Stimulated activated naive CD8-positive, alpha-beta T cell treated with anti-CD3 and anti-CD28 coated beads, Interleukin-15, amount 100 ng/mL, for 72 hours (primary cell): Measurements from ENCODE around the gene CNOT3.
A peak's percentile ranks its signal among the peaks of the same experiment; 100 is the strongest.

ENCODE experiments used
- ATAC-seq: fragments of 150-1000 bp; cut with Tn5 transposase; 2 replicates; pipeline ENCODE4 v1.10.0; 2021; ENCODE audit warnings: mild to moderate bottlenecking, moderate library complexity
- DNase-seq, 2 donors: peaks; one replicate each; pipeline ENCODE4 v3.0.0; 2021 to 2022
- H3K27ac Mint-ChIP-seq, 2 donors: one replicate each; pipeline ENCODE4 v1.8.0; 2022; ENCODE audit warnings: mild to moderate bottlenecking in 2 of 2, mixed read lengths in 2 of 2, moderate library complexity in 2 of 2
- H3K27me3 Mint-ChIP-seq: one replicate; pipeline ENCODE4 v1.8.0; 2022; ENCODE audit warnings: mixed read lengths
- H3K4me1 Mint-ChIP-seq: one replicate; pipeline ENCODE4 v1.8.0; 2022; ENCODE audit warnings: mild to moderate bottlenecking, mixed read lengths
- H3K4me3 Mint-ChIP-seq, 2 donors: one replicate each; pipeline ENCODE4 v1.8.0; 2022; ENCODE audit warnings: mild to moderate bottlenecking in 2 of 2, mixed read lengths in 2 of 2, moderate library complexity in 1 of 2
- H3K9me3 Mint-ChIP-seq, 2 donors: one replicate each; pipeline ENCODE4 v1.8.0; 2022; ENCODE audit warnings: mixed read lengths in 2 of 2

The CNOT3 gene

GRCh38 chr19:54136086-54136863, 1.3 kb upstream of the CNOT3 start:
- ATAC-seq (no peak), DNase-seq (no peak)
- H3K4me1 Mint-ChIP-seq = peaks cover 42% of the 10 kb centered on the region
- peak overlapping the region; percentile 89 to 97 for H3K4me3 Mint-ChIP-seq
- peak overlapping the region; percentile 88 to 98 for H3K27ac Mint-ChIP-seq
- no peaks in the 10 kb centered on the region for H3K27me3 Mint-ChIP-seq
- H3K9me3 Mint-ChIP-seq = no peaks in the 10 kb centered on the region

- Mint-ChIP-seq H3K27me3 (no peaks in the 10 kb centered on the region), H3K4me3 (peak overlapping the region; percentile 89 to 97), H3K4me1 (peaks cover 48% of the 10 kb centered on the region), H3K9me3 (no peaks in the 10 kb centered on the region), H3K27ac (peak overlapping the region; percentile 92 to 98)
- DNase-seq (peak; percentile 99 to 100), ATAC-seq (peak; percentile 90)
Observed at GRCh38 chr19:54136864-54137698, 481 bp upstream of the CNOT3 start.

GRCh38 chr19:54138489-54139256, 1.1 kb downstream of the CNOT3 start:
- peak overlapping the region; percentile 98 to 99 for H3K27ac Mint-ChIP-seq
- peaks cover 54% of the 10 kb centered on the region for H3K4me1 Mint-ChIP-seq
- DNase-seq (peak; percentile 15 to 36), ATAC-seq (no peak)
- H3K27me3 Mint-ChIP-seq = no peaks in the 10 kb centered on the region
- no peaks in the 10 kb centered on the region for H3K9me3 Mint-ChIP-seq
- peak overlapping the region; percentile 92 to 93 for H3K4me3 Mint-ChIP-seq

- H3K4me3 Mint-ChIP-seq = no peak overlapping the region
- H3K4me1 Mint-ChIP-seq = peaks cover 54% of the 10 kb centered on the region
- no peaks in the 10 kb centered on the region for H3K27me3 Mint-ChIP-seq
- no peak overlapping the region for H3K27ac Mint-ChIP-seq
- ATAC-seq = no peak
- no peaks in the 10 kb centered on the region for H3K9me3 Mint-ChIP-seq
- no peak for DNase-seq
Observed at GRCh38 chr19:54141356-54141755, 3.8 kb downstream of the CNOT3 start.

GRCh38 chr19:54142166-54142780, 4.7 kb downstream of the CNOT3 start:
- no peak for ATAC-seq
- Mint-ChIP-seq H3K27me3 (no peaks in the 10 kb centered on the region), H3K4me3 (no peak overlapping the region), H3K9me3 (no peaks in the 10 kb centered on the region), H3K27ac (no peak overlapping the region), H3K4me1 (peaks cover 49% of the 10 kb centered on the region)
- no peak for DNase-seq

GRCh38 chr19:54145541-54146158, 8.1 kb downstream of the CNOT3 start:
- DNase-seq (no peak), ATAC-seq (no peak)
- no peaks in the 10 kb centered on the region for H3K27me3 Mint-ChIP-seq
- H3K9me3 Mint-ChIP-seq = no peaks in the 10 kb centered on the region
- H3K4me3 Mint-ChIP-seq = no peak overlapping the region
- H3K27ac Mint-ChIP-seq = no peak overlapping the region
- peaks cover 25% of the 10 kb centered on the region for H3K4me1 Mint-ChIP-seq

- ATAC-seq (no peak), DNase-seq (no peak)
- no peaks in the 10 kb centered on the region for H3K9me3 Mint-ChIP-seq
- no peaks in the 10 kb centered on the region for H3K27me3 Mint-ChIP-seq
- H3K4me1 Mint-ChIP-seq = peaks cover 15% of the 10 kb centered on the region
- H3K4me3 Mint-ChIP-seq = no peak overlapping the region
- H3K27ac Mint-ChIP-seq = peak overlapping the region in 1 of 2 donors; percentile 49
Observed at GRCh38 chr19:54147676-54148075, 10.1 kb downstream of the CNOT3 start.

- no peak for DNase-seq
- Mint-ChIP-seq H3K9me3 (no peaks in the 10 kb centered on the region), H3K4me3 (no peak overlapping the region), H3K4me1 (peaks cover 20% of the 10 kb centered on the region), H3K27ac (no peak overlapping the region), H3K27me3 (no peaks in the 10 kb centered on the region)
- peak; percentile 18 for ATAC-seq
Observed at GRCh38 chr19:54148158-54148557, 10.6 kb downstream of the CNOT3 start.

GRCh38 chr19:54149021-54149812, 11.7 kb downstream of the CNOT3 start:
- Mint-ChIP-seq H3K27me3 (no peaks in the 10 kb centered on the region), H3K4me3 (no peak overlapping the region), H3K4me1 (peaks cover 24% of the 10 kb centered on the region), H3K9me3 (no peaks in the 10 kb centered on the region), H3K27ac (peak overlapping the region; percentile 40 to 68)
- ATAC-seq (no peak), DNase-seq (no peak)

- no peaks in the 10 kb centered on the region for H3K27me3 Mint-ChIP-seq
- ATAC-seq = no peak
- H3K9me3 Mint-ChIP-seq = no peaks in the 10 kb centered on the region
- H3K4me1 Mint-ChIP-seq = peaks cover 35% of the 10 kb centered on the region
- no peak overlapping the region for H3K4me3 Mint-ChIP-seq
- peak overlapping the region in 1 of 2 donors; percentile 93 for H3K27ac Mint-ChIP-seq
- no peak for DNase-seq
Observed at GRCh38 chr19:54151362-54152035, 13.9 kb downstream of the CNOT3 start.

GRCh38 chr19:54152267-54152666, 14.7 kb downstream of the CNOT3 start:
- H3K27me3 Mint-ChIP-seq = no peaks in the 10 kb centered on the region
- H3K4me3 Mint-ChIP-seq = no peak overlapping the region
- peaks cover 42% of the 10 kb centered on the region for H3K4me1 Mint-ChIP-seq
- H3K9me3 Mint-ChIP-seq = no peaks in the 10 kb centered on the region
- peak overlapping the region in 1 of 2 donors; percentile 87 for H3K27ac Mint-ChIP-seq
- ATAC-seq = no peak
- no peak for DNase-seq

GRCh38 chr19:54152878-54153524, 15.4 kb downstream of the CNOT3 start:
- peak overlapping the region in 1 of 2 donors; percentile 50 for H3K27ac Mint-ChIP-seq
- DNase-seq = no peak
- no peaks in the 10 kb centered on the region for H3K27me3 Mint-ChIP-seq
- no peak overlapping the region for H3K4me3 Mint-ChIP-seq
- no peaks in the 10 kb centered on the region for H3K9me3 Mint-ChIP-seq
- H3K4me1 Mint-ChIP-seq = peaks cover 45% of the 10 kb centered on the region
- peak; percentile 31 for ATAC-seq

- ATAC-seq (no peak), DNase-seq (no peak)
- peaks cover 54% of the 10 kb centered on the region for H3K4me1 Mint-ChIP-seq
- H3K27ac Mint-ChIP-seq = peak overlapping the region in 1 of 2 donors; percentile 88
- H3K9me3 Mint-ChIP-seq = no peaks in the 10 kb centered on the region
- no peak overlapping the region for H3K4me3 Mint-ChIP-seq
- no peaks in the 10 kb centered on the region for H3K27me3 Mint-ChIP-seq
Observed at GRCh38 chr19:54153731-54154326, 16.3 kb downstream of the CNOT3 start.
